ENCODE data around the gene S100PBP. TPM values are rescaled to one million over a fixed set of nuclear protein-coding genes. Genes with fewer than 3 reads are reported as not detected.

Gene S100PBP
- total RNA-seq, 3 donors from 2014 or later (not counting 1 experiment from before 2014, with no cell fraction given): 84.5 to 114 (median 85.5) TPM

- no peak overlapping the region for H3K4me3 ChIP-seq (ENCODE audit: low read length)
- no peaks in the 10 kb centered on the region for H3K9me3 Mint-ChIP-seq
- ATAC-seq: no peak
- no peak for TF ChIP-seq CTCF (IDR thresholded peaks at IDR 0.05)
- H3K36me3 ChIP-seq (ENCODE audit: control insufficient read depth, insufficient read depth, low read length): no peaks in the 10 kb centered on the region
- intact Hi-C loops (cut with micrococcal nuclease): no loop called here
- H3K27me3 ChIP-seq (ENCODE audit: control insufficient read depth, insufficient read depth, low read length): peaks cover 50% of the 10 kb centered on the region
- peaks cover 9% of the 10 kb centered on the region for H3K4me1 ChIP-seq (ENCODE audit: control insufficient read depth, insufficient read depth, low read length)
- H3K36me3 Mint-ChIP-seq: no peaks in the 10 kb centered on the region
- no peak overlapping the region for H3K27ac ChIP-seq (ENCODE audit: low read length)
- WGBS (ENCODE audit: insufficient coverage): 77% methylated on average over 3 of the region's 3 CpGs
- H3K4me1 Mint-ChIP-seq: peaks cover 9 to 20% of the 10 kb centered on the region in 2 donors
- H3K4me3 Mint-ChIP-seq: no peak overlapping the region
- DNase-seq: no peak
- H3K27me3 Mint-ChIP-seq (ENCODE audit: low read depth in 2 of 2): peaks cover 61 to 78% of the 10 kb centered on the region in 2 donors
- H3K27ac Mint-ChIP-seq: no peak overlapping the region
- no peaks in the 10 kb centered on the region for H3K9me3 ChIP-seq (ENCODE audit: control insufficient read depth, insufficient read depth, low read length)
Measured at GRCh38 chr1:32888134-32888533, 70.7 kb downstream of the S100PBP start.

- H3K4me1 Mint-ChIP-seq: peaks cover 9 to 23% of the 10 kb centered on the region in 2 donors
- no peak for DNase-seq
- H3K27me3 Mint-ChIP-seq (ENCODE audit: low read depth in 2 of 2): peaks cover 61 to 78% of the 10 kb centered on the region in 2 donors
- TF ChIP-seq CTCF (IDR thresholded peaks at IDR 0.05): no peak
- 92% methylated on average over 23 of the region's 24 CpGs for WGBS (ENCODE audit: insufficient coverage)
- no peaks in the 10 kb centered on the region for H3K36me3 Mint-ChIP-seq
- Histone ChIP-seq H3K27ac (ENCODE audit: low read length) (no peak overlapping the region), H3K4me3 (ENCODE audit: low read length) (no peak overlapping the region), H3K27me3 (ENCODE audit: control insufficient read depth, insufficient read depth, low read length) (peaks cover 50% of the 10 kb centered on the region), H3K36me3 (ENCODE audit: control insufficient read depth, insufficient read depth, low read length) (no peaks in the 10 kb centered on the region), H3K9me3 (ENCODE audit: control insufficient read depth, insufficient read depth, low read length) (no peaks in the 10 kb centered on the region), H3K4me1 (ENCODE audit: control insufficient read depth, insufficient read depth, low read length) (peaks cover 16% of the 10 kb centered on the region)
- intact Hi-C loops (cut with micrococcal nuclease): no loop called here
- H3K9me3 Mint-ChIP-seq: no peaks in the 10 kb centered on the region
- H3K27ac Mint-ChIP-seq: no peak overlapping the region
- no peak for ATAC-seq
- no peak overlapping the region for H3K4me3 Mint-ChIP-seq
Measured at GRCh38 chr1:32888677-32889420, 71.4 kb downstream of the S100PBP start.

GRCh38 chr1:32889731-32890278, 72.4 kb downstream of the S100PBP start:
- intact Hi-C loops (cut with micrococcal nuclease): no loop called here
- Mint-ChIP-seq H3K27ac (no peak overlapping the region), H3K36me3 (no peaks in the 10 kb centered on the region), H3K9me3 (no peaks in the 10 kb centered on the region), H3K4me1 (peaks cover 9 to 23% of the 10 kb centered on the region in 2 donors), H3K4me3 (no peak overlapping the region), H3K27me3 (ENCODE audit: low read depth in 2 of 2) (peaks cover 61 to 73% of the 10 kb centered on the region in 2 donors)
- H3K4me3 ChIP-seq (ENCODE audit: low read length): no peak overlapping the region
- peaks cover 46% of the 10 kb centered on the region for H3K27me3 ChIP-seq (ENCODE audit: control insufficient read depth, insufficient read depth, low read length)
- ATAC-seq (no peak), DNase-seq (no peak)
- TF ChIP-seq CTCF (IDR thresholded peaks at IDR 0.05): no peak
- no peaks in the 10 kb centered on the region for H3K9me3 ChIP-seq (ENCODE audit: control insufficient read depth, insufficient read depth, low read length)
- no peak overlapping the region for H3K27ac ChIP-seq (ENCODE audit: low read length)
- no peaks in the 10 kb centered on the region for H3K36me3 ChIP-seq (ENCODE audit: control insufficient read depth, insufficient read depth, low read length)
- peaks cover 17% of the 10 kb centered on the region for H3K4me1 ChIP-seq (ENCODE audit: control insufficient read depth, insufficient read depth, low read length)
- WGBS (ENCODE audit: insufficient coverage): 96% methylated on average over 3 of the region's 3 CpGs
